Measurements from ENCODE around the gene GPC3.
A peak's percentile ranks its signal among the peaks of the same experiment; 100 is the strongest.
"Not testable (repeated sequence)": the region's sequence is repeated elsewhere in the genome, so short reads cannot be mapped to it uniquely, and the experiment has no call there.

The GPC3 gene

GRCh38 chrX:133544778-133545177 lies 440.6 kb downstream of the GPC3 start:
- no peak for DNase-seq

- DNase-seq: peak; percentile 85 to 88
Measured at GRCh38 chrX:133544115-133544514, 441.3 kb downstream of the GPC3 start.

- no peak for DNase-seq
Measured at GRCh38 chrX:133543654-133544053, 441.7 kb downstream of the GPC3 start.

- no peak for DNase-seq
Measured at GRCh38 chrX:133542476-133542875, 442.9 kb downstream of the GPC3 start.

GRCh38 chrX:133541021-133541420 lies 444.4 kb downstream of the GPC3 start:
- DNase-seq: no peak

GRCh38 chrX:133538148-133538547 lies 447.2 kb downstream of the GPC3 start:
- no peak for DNase-seq

GRCh38 chrX:133537142-133537541 lies 448.3 kb downstream of the GPC3 start:
- no peak for DNase-seq

GRCh38 chrX:133535066-133535465 lies 450.3 kb downstream of the GPC3 start:
- DNase-seq: no peak

GRCh38 chrX:133534172-133534571 lies 451.2 kb downstream of the GPC3 start:
- no peak for DNase-seq

GRCh38 chrX:133533249-133533648 lies 452.1 kb downstream of the GPC3 start:
- no peak for DNase-seq

GRCh38 chrX:133530960-133531359 lies 454.4 kb downstream of the GPC3 start:
- DNase-seq: no peak

GRCh38 chrX:133529578-133529977 lies 455.8 kb downstream of the GPC3 start:
- no peak for DNase-seq

GRCh38 chrX:133527825-133528224 lies 457.6 kb downstream of the GPC3 start:
- no peak for DNase-seq

GRCh38 chrX:133527415-133527814 lies 458.0 kb downstream of the GPC3 start:
- no peak for DNase-seq

- not testable (repeated sequence) for DNase-seq
Measured at GRCh38 chrX:133526773-133527172, 458.6 kb downstream of the GPC3 start.

- no peak for DNase-seq
Measured at GRCh38 chrX:133523526-133523925, 461.9 kb downstream of the GPC3 start.

- peak in 1 of 2 donors; percentile 21 for DNase-seq
Measured at GRCh38 chrX:133523081-133523487, 462.3 kb downstream of the GPC3 start.

- peak in 1 of 2 donors; percentile 19 for DNase-seq
Measured at GRCh38 chrX:133516686-133517085, 468.7 kb downstream of the GPC3 start.

- no peak for DNase-seq
Measured at GRCh38 chrX:133514486-133514885, 470.9 kb downstream of the GPC3 start.

GRCh38 chrX:133513123-133513522 lies 472.3 kb downstream of the GPC3 start:
- DNase-seq: peak; percentile 60 to 71

- DNase-seq: no peak
Measured at GRCh38 chrX:133511041-133511440, 474.4 kb downstream of the GPC3 start.

GRCh38 chrX:133497356-133497755 lies 488.0 kb downstream of the GPC3 start:
- no peak for DNase-seq

- DNase-seq: no peak
Measured at GRCh38 chrX:133495464-133496391, 489.7 kb downstream of the GPC3 start.

GRCh38 chrX:133493366-133493765 lies 492.0 kb downstream of the GPC3 start:
- no peak for DNase-seq
